Left hindlimb (tissue), 1 donor: ENCODE results near the gene BIN1.

Experiments used
- DNase-seq: peaks from one replicate; pipeline ENCODE4 v3.0.0-alpha.2; 2018

Gene BIN1, protein sequence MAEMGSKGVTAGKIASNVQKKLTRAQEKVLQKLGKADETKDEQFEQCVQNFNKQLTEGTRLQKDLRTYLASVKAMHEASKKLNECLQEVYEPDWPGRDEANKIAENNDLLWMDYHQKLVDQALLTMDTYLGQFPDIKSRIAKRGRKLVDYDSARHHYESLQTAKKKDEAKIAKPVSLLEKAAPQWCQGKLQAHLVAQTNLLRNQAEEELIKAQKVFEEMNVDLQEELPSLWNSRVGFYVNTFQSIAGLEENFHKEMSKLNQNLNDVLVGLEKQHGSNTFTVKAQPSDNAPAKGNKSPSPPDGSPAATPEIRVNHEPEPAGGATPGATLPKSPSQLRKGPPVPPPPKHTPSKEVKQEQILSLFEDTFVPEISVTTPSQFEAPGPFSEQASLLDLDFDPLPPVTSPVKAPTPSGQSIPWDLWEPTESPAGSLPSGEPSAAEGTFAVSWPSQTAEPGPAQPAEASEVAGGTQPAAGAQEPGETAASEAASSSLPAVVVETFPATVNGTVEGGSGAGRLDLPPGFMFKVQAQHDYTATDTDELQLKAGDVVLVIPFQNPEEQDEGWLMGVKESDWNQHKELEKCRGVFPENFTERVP

DNA sequence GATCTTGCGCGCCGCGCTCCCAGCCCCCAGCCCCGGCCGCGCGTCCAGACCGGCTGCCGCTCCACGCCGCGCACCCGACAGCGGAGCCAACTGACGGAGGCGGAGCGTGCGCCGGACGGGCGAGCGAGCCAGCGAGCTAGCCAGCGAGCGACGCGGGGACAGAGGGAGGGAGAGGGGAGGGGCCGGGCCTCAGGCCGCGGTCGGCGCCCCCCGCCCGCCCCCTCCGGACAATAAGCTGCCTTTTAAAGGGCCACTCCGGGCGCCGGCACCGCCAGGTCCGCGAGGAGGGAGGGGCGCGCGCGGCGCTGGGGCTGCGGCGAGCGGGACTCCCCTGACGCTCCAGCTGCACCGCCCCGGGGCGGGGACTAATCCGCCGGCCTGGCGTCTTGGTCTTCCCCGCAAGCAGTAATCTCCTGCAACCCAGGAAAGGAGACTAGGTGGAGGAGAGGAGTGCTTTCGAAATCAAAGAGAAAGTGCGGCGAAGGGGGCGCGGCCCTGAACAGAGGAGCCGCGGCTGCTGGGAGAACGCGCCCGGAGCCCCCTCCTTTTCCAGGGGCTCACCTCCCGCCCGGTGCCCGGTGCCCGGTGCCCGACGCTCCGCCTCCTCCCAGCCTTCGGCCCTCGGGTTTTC lies at the start of gene BIN1:
BIN1 (minus strand) TSS at position 164 of the 631 bp plus-strand sequence. CDS start 211 bp downstream, outside the sequence.
- peak; percentile 93 for DNase-seq

DNA sequence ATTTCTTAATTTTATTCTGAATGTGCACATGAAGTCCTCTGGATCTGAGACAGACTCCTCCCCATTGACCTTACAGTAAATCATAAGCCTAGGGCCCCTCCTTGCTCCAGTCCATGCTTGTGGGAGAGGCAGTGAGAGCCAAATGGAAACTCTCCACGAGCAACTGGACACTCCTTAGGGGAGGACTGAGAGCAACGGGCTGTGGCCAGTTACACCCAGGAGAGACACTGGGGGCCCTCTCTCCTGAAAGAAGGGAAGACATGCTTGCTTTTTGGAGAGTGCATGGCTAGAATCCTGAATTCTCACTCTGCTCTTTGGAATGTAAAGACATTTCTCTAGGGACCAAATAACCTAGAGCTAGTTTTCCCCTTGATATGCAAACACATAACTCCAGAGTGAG lies 49.0 kb upstream of the BIN1 start:
- peak; percentile 75 for DNase-seq

DNA sequence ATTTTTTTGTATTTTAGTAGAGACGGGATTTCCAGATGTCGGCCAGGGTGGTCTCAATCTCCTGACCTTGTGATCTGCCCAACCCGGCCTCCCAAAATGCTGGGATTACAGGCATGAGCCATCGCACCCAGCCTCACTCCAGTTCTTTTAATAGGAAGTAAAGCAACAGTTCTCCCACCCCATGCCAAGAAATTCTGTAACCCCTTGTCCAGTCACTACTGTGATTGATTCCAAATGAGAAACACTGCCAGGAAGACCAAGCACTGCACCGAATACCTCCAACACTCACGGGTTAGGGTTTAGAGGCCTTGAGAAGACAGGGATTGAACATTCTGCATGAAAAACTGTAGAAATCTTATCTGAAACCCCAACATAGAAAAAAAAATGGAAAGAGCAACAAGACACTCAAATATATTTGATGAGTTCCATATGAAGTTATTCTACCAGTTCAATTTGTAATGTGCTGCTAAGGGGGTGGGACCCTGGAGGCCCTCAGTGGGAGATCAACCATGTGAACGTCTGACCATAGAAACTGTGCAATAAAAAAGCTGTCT lies 48.2 kb upstream of the BIN1 start:
- DNase-seq = no peak

DNA sequence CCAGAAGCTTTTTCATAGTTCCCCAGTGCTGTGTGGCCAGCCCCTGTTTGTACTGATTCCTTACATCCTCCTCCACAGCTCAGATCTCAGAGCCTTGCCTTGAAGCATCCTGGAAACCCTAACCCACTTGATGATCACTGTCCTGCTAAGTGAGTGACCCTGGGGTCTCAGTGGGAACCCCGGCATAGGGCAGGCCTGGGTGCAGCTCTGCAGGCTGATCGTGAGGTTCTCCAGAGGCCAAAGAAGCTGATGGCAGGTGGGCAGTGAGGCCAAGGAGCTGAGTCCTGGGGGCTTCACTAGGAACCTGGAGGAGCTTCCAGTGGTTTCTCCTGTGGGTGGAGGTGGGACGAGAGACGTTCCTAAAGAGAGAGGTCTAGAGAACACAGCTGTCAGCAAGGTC lies 47.4 kb upstream of the BIN1 start:
- no peak for DNase-seq

DNA sequence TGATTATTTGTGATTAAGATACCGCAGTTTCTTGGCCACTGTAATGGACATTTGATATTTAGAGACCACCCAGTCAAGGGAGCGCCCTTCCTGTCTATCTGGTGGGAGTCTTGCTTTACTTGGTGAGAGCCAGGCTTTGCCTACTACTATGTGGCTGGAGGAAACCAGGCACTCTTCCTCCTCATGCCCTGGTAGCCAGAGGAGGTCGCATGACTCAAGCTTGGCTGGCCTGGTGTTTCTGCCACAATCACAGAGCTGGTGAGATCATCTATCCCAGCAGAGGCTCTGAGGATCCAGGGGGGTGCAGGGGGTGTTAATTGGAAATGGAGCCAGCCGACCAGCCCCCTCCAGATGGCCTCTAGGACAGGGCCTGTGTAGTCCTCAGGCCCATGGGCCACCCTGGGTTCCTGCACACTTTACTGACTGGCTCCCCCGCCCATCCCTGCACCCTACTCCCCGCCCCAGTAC lies 46.8 kb upstream of the BIN1 start:
- DNase-seq = no peak

DNA sequence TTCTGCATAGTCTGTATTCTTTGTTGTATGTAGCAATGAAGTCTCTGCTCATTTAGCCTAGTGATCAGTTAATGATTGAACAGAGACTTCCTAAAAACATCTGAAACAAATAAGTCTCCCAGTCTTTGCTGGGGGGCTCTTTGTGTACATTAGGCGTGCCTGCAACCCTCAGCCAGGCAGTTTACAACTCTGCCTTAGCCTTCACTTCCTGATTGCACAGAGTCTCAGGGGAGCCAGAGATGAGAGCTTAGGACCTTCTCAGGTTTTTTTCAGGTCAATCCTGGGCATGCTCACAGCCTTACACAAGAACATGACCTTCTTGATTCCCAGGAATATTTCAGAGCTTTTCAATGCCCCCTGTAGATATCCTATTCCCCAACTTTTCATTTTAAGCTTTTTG lies 44.0 kb upstream of the BIN1 start:
- DNase-seq = no peak

DNA sequence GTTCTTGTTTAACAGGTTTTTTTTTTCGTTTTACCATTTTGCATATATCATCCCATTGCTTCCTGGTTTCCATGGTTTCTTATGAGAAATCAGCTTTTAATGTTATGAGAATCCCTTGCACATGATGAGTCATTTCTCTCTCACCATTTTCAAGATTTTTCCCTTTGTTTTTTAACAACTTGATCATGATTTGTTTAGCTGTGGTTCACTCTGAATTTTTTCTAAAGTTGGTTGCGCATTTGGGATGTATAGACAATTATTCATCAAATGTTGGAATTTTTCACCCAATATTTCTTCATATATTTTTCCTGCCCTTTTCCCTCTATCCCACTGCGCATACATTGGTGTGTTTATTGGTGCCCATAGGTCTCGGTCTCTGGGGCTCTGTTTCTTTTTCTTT lies 42.4 kb upstream of the BIN1 start:
- no peak for DNase-seq

DNA sequence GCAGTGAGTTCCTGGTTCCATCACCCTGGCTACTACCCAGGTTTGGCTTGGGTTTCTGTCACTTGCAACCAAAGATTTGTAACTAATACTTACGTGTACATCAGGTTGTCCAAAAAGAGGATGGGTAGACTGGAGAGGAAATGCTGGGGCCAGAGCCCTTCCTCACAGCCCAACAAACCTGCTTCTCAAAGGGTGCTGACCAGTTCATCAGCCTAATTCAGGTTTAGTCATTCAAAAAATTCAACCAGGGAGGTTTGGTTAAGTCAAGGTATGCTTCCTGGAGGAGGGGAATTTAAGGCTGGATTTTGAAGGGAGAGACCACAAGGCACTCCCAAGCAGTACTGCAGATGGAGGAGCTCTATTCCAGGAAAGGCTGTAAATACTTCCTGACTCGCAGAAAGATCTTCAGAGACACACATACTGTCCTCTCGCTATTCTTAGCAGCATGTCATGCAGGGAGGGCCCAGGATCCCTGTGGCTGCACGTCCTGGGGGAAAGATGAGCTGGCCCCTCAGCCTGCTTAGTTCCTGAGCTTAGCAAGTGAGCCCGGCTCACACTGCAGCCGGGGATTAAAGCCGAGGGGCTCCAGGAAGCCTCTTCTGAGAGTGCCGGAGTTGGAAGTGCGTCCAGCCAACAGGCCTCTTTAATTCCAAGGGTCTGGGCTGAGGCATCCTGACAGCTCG lies 40.0 kb upstream of the BIN1 start:
- DNase-seq = peak; percentile 63

DNA sequence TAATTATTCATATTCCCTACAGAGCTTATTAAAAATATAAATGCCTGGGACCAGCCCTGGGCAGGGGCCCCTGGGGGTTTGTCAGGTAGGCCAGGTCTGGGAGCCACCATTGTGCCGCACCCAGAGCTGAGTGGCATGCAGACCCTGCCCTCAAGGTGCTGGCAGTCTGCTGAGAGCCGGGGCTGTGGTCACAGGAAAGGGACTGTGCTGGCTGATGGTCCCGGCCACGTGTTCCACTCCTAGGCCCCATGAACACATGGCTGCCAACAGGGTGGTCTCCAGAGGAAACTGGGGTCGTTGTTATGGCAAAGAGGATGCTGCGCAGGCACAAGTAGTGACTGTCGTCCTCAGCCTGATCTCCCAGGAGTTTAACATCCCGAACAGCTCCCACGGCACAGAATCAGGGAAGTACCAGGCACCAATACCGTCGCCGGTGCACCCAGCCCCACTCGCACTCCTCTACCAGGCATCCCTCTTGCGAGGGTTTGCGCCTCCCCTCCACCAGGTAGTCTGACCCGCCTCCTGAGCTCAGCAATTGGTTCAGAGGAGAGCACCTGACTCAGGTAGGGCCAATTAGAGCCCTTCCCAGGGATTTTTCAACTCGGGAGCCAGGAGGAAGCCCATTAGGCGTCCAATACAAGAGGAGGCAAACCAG lies 39.2 kb upstream of the BIN1 start:
- no peak for DNase-seq

DNA sequence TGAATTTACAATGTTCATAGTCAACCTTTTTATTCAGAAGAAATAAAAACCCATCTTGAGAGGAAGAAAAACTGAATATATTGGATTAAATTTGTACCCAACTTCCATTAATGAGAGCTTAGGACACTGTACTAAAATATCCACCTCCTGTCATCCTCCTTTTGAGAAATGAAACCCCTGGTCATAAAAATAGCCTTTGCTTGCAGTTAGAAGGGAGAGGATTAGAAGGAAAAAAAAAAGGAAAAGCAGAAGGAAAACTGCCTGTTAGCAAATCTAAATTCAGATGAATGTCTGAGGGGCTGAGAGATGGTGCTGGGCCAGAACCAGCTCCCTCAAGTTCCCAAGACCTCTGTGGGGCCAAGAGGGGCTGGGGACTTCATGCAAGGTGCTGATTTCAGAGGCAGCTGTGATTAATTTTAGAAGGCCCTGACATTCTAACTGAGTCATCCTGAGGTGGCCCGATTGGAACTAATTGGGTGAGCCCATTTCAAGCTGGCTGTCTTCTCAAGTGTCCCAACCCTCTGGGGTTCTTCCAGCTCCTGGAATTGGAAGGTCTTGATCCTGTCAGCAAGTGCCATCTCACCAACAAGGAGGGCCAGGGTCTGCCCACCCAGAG lies 38.4 kb upstream of the BIN1 start:
- no peak for DNase-seq

DNA sequence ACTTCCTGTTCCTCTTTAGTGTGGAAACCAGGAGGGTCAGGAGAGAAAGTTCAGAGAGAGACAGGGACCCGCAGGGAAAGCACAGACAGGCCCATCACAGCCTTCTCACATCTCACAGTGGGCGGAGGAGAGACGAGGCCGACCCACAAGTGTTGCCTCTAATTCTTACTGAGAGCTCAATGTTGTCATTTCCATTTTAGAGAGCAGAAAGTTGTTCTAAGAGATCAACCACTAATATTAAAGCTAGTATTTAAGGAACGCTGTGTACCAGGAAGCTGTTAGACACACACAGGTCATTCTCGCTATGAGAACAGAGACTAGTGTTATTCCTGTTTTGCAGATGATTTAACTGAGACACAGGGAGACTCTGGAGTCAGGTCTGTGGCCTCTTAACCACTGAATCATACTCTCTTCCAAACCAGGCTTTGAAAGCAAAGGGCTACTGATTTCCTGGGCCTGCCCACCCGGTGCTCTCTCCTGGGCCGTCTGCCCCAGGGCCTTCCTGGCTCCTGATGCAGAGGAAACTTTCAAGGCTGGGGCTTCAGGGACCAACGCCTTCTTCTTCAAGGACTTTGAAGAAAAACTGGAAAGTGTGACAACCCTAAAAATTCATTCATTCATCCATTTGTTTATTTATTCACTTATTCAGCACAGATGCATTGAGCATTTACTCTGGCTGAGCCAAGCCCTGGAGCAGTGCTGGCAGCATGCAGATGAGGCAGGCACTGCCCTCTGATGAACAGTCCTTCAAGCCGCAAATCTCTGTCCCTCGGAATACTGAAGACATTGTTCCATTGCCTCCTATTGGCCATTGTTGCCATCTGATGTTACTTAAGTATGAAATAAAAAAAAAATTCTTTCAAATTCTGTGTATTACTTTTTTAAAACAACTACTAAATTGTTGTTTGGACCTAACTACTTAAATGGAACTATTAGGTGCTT lies 37.2 kb upstream of the BIN1 start:
- no peak for DNase-seq

DNA sequence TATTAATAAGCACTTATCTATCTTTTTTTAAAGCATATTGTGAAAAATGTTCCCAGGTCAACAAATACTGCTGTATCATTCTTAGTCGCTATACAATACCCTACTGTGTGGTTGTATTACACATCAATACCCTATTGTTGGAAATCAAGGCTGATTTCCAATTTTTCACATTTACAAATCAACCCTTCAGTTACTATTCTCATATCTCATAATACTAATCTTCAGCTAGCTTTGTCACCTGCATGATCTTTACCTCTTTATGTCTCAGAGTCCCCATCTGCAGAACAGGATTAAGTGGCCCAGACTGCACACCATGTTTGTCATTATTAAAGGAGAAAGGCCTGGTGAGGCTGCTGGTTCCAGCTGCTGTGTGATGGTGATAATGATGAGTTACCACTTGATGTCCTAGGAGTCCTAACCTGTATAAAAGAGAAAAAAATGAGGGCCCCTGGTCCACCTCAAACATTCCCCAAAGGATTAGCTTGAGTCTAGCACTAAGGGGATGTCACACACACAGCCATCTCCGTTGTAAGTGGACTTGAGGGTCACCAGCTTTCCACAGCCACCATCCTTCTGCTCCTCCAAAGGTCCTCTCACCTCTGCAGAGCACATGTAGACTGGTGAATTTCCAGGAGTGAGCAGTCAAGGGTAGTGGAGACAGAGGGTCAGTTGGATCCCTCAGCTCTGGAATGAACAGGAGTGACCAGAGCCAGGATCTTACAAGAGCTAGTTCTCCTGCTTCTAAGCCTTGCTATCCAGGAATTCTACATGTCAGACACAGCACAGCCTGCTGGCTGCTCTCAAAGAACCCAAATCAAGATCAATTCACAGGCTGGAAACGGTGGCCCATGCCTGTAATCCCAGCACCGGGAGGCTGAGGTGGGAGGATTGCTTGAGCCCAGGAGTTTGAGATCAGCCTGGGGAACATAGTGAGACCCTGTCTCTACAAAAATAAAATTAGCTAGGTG lies 36.0 kb upstream of the BIN1 start:
- DNase-seq = no peak

DNA sequence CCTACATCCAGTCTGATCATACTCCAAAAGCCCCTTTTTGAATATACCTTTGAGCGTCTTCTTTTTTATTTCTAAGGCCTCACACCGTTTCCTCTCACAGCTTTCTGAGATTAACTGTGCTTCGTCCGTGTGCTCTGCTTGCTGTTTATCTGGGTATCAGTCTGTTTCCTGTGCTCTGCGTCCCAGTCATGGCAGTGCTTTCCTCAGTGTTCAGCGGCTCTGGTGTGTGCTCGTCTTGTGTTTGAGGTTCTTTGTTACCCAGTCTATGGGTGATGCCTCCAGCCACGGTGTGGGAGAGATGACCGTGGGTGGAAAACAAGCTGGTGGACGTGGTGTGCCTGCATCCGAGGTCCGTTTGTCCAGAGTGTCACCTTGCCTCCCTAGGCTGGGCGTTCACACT lies 33.6 kb upstream of the BIN1 start:
- no peak for DNase-seq

DNA sequence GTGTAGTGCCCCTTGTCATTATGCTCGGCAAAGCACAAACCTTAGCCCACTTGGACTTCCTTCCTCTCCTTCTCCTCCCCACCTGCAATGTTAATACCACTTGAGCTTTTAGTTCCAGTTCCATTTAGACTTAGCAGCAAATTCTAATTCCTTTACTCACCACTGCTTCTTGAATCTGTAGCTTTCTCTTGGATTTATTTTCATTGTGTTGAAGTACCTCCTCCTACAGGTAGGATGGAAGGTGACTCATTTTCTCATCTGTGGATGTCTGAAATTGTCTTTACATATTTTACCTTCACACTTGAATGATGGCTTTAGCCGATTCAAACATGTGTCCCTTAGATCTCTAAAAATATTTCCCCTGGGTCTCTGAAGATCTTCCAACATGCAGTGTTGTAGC lies 32.8 kb upstream of the BIN1 start:
- no peak for DNase-seq

DNA sequence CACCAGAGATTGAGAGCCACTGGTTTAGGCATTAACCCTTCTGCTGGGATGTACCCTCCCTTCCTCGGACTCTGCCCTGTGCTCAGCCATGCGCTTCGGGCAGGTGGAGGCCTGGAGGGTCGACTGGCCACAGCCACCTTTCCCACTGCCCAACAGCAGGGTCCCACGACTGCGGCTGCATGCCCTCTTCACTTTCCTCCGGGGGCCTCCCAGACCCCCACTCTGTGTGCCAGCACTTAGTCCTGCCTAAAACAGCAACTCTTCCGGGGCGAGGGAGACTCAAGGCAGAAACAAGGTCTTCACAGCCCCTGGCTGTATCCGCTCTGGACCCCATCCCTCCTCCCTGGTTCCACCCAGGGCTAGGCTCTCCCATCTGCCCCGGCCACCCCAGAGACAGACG lies 31.3 kb upstream of the BIN1 start:
- DNase-seq = no peak

DNA sequence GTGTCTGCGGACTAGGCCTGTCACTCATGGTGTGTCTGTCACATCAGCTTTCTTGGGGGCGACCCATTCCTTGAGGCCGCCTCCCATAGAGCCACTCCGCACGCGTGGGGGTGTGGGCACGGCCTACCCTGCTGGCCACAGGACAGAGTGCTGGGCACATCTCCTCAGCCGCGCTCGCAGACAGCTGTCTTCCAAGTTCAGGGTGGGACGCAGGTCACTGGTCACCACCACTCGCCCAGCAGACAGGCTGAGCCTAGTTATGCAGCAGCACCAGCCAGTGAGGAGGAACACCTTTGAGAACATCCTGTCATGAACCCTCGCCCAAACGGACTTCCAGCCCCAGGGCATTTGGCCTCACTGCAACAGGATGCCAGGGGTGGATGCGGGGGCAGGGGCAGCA lies 30.8 kb upstream of the BIN1 start:
- no peak for DNase-seq

DNA sequence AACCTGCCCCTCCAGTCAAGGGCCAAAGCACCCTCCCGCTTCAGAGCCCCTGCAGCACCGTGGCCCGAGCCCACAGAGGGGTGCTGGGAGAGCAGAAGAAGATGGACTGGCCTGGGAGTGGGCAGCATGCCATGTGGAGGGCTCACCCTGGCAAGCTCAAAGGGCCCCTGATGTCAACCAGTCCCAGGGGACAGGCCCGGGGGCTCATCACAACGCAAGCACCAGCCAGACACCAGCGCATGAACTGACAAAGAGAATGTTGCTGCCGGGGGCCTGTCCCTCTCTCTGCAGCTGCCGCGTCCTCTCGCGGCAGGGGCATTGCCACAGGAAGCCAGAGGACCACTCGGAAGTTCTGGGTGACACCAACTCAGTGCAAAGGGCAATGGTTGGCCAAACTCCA lies 30.3 kb upstream of the BIN1 start:
- DNase-seq = no peak

DNA sequence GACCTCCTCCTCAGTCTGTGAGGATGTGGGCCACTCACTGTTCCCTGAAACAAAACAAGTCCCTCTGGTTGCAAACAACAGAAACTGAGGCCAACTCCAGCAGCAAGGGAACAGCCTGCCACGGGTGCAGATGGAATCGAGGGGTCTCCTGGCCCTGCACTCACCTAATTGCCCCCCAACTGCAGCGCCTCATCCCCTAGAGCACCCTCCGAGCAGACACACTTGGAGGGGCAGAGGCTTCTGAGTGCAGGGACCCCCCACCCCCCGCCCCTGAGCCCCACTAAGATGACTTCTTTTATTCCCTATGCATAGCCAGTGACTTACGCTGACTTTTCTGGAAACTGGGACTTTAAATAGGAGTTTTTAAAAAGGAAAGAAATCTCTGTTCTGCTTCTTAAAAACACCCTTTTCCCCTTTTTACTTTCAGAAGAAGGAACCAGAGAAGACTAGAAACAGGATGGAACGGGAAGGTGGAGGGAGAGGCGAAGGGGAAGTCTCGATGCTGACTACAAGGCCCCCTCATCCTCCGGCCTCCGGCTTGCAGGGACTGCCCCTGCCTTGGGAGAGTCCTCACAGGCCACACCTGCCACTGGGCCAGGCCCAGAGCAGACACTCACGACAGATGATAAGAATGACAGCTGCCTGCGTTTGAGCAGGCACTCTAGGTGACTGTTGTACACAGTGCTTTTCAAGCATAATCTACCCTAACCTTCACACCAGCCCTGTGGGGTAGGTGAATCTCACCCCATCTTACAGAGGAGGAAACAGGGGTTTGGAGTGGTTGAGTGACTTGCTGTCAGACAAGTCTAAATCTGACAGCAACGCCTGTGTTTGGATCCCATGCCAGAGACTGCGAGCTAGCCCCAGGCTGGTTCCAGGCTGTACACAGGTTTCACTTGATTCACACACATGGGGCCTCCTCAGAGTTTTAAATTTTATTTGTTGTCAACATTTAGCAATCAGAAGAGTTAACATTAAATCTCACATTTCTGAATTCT lies 28.2 kb upstream of the BIN1 start:
- no peak for DNase-seq
